HG03565 (cell line): ENCODE data around the gene NEDD4.
"Not testable (repeated sequence)": the region's sequence is repeated elsewhere in the genome, so short reads cannot be mapped to it uniquely, and the experiment has no call there.

Source experiments
- ATAC-seq: cut with Tn5 transposase; IDR thresholded peaks from one replicate; pipeline ENCODE4 v1.9.1; 2021; ENCODE audit warnings: mild to moderate bottlenecking, moderate library complexity; ENCODE audit not compliant: unreplicated experiment

The NEDD4 gene

GRCh38 chr15:55959744-55960447, 33.5 kb downstream of the NEDD4 start:
- ATAC-seq: no peak

GRCh38 chr15:55958349-55958748, 35.1 kb downstream of the NEDD4 start:
- no peak for ATAC-seq

GRCh38 chr15:55954862-55955605, 38.4 kb downstream of the NEDD4 start:
- ATAC-seq: no peak

- ATAC-seq: not testable (repeated sequence)
Observed at GRCh38 chr15:55952501-55953274, 40.7 kb downstream of the NEDD4 start.

GRCh38 chr15:55944606-55945005, 48.8 kb downstream of the NEDD4 start:
- ATAC-seq: not testable (repeated sequence)

GRCh38 chr15:55942332-55942731, 51.1 kb downstream of the NEDD4 start:
- ATAC-seq: no peak

GRCh38 chr15:55937040-55937439, 56.4 kb downstream of the NEDD4 start:
- ATAC-seq: no peak

GRCh38 chr15:55928955-55929354, 64.5 kb downstream of the NEDD4 start:
- no peak for ATAC-seq

- ATAC-seq: no peak
Observed at GRCh38 chr15:55921744-55922143, 71.7 kb downstream of the NEDD4 start.

- ATAC-seq: no peak
Observed at GRCh38 chr15:55917881-55918296, 75.5 kb downstream of the NEDD4 start.

GRCh38 chr15:55916666-55917409, 76.6 kb downstream of the NEDD4 start:
- no peak for ATAC-seq

GRCh38 chr15:55915876-55916567, 77.4 kb downstream of the NEDD4 start:
- ATAC-seq: no peak

GRCh38 chr15:55915221-55915620, 78.2 kb downstream of the NEDD4 start:
- no peak for ATAC-seq

GRCh38 chr15:55914446-55914845, 79.0 kb downstream of the NEDD4 start:
- no peak for ATAC-seq

- no peak for ATAC-seq
Observed at GRCh38 chr15:55912982-55913381, 80.4 kb downstream of the NEDD4 start.

- ATAC-seq: no peak
Observed at GRCh38 chr15:55909036-55909811, 84.2 kb downstream of the NEDD4 start.

- no peak for ATAC-seq
Observed at GRCh38 chr15:55907797-55908196, 85.6 kb downstream of the NEDD4 start.

- no peak for ATAC-seq
Observed at GRCh38 chr15:55902981-55903380, 90.4 kb downstream of the NEDD4 start.

GRCh38 chr15:55900019-55900418, 93.4 kb downstream of the NEDD4 start:
- ATAC-seq: no peak

GRCh38 chr15:55899537-55899936, 93.9 kb downstream of the NEDD4 start:
- ATAC-seq: no peak
